WERI-Rb-1 (cell line): ENCODE data around the gene RPP30.
"Not testable (repeated sequence)": the region's sequence is repeated elsewhere in the genome, so short reads cannot be mapped to it uniquely, and the experiment has no call there.

Experiments used
- DNase-seq: peaks from one replicate; pipeline ENCODE4 v3.0.0-alpha.2; 2020
- H3K27ac ChIP-seq: fragments of 250-450 bp; sonication (Bioruptor Pico); 2 replicates; pipeline ENCODE4 v1.5.1; 2020; ENCODE audit warnings: mild to moderate bottlenecking, moderate library complexity
- H3K27me3 ChIP-seq: fragments of 250-450 bp; sonication (Bioruptor Pico); 2 replicates; pipeline ENCODE4 v1.5.1; 2021; ENCODE audit warnings: mild to moderate bottlenecking, low read depth, moderate library complexity; ENCODE audit not compliant: insufficient read depth, severe bottlenecking
- H3K36me3 ChIP-seq: fragments of 250-450 bp; sonication (Bioruptor Pico); 2 replicates; pipeline ENCODE4 v1.5.1; 2020; ENCODE audit warnings: mild to moderate bottlenecking, moderate library complexity
- H3K4me3 ChIP-seq: 2 replicates; pipeline ENCODE4 v1.5.1; 2011; ENCODE audit warnings: low read depth, mild to moderate bottlenecking, control low read depth, low read length
- H3K9me3 ChIP-seq: fragments of 250-450 bp; sonication (Bioruptor Pico); 2 replicates; pipeline ENCODE4 v1.5.1; 2021; ENCODE audit warnings: mild to moderate bottlenecking, moderate library complexity; ENCODE audit not compliant: severe bottlenecking
- CTCF ChIP-seq: IDR thresholded peaks from 2 replicates; pipeline ENCODE4 v1.5.1; 2011; ENCODE audit warnings: low read depth, mild to moderate bottlenecking, control low read depth, inconsistent platforms, low read length

Gene RPP30

GRCh38 chr10:90880059-90880719 lies 8.4 kb downstream of the RPP30 start:
- H3K9me3 ChIP-seq, H3K4me3 ChIP-seq, DNase-seq, H3K27me3 ChIP-seq, H3K27ac ChIP-seq: not testable (repeated sequence)
- H3K36me3 ChIP-seq = peaks cover 65% of the 10 kb centered on the region
- TF ChIP-seq CTCF = peak; percentile 15; the same call in 1 of the 2 replicates

GRCh38 chr10:90884431-90884830 lies 12.7 kb downstream of the RPP30 start:
- Histone ChIP-seq H3K27me3 (no peaks in the 10 kb centered on the region), H3K9me3 (no peaks in the 10 kb centered on the region), H3K27ac (no peak overlapping the region), H3K4me3 (no peak overlapping the region), H3K36me3 (peaks cover 74% of the 10 kb centered on the region)
- DNase-seq = no peak
- no peak for TF ChIP-seq CTCF

- Histone ChIP-seq H3K27me3 (no peaks in the 10 kb centered on the region), H3K9me3 (no peaks in the 10 kb centered on the region), H3K4me3 (no peak overlapping the region), H3K36me3 (peaks cover 75% of the 10 kb centered on the region), H3K27ac (no peak overlapping the region)
- DNase-seq = no peak
- TF ChIP-seq CTCF = no peak
Measured at GRCh38 chr10:90885176-90885575, 13.4 kb downstream of the RPP30 start.

GRCh38 chr10:90887555-90887954 lies 15.8 kb downstream of the RPP30 start:
- TF ChIP-seq CTCF = no peak

GRCh38 chr10:90888387-90888786 lies 16.6 kb downstream of the RPP30 start:
- TF ChIP-seq CTCF = no peak
- Histone ChIP-seq H3K36me3 (peaks cover 84% of the 10 kb centered on the region), H3K4me3 (no peak overlapping the region), H3K27me3 (no peaks in the 10 kb centered on the region), H3K9me3 (no peaks in the 10 kb centered on the region), H3K27ac (no peak overlapping the region)
- no peak for DNase-seq

More at GRCh38 chr10:90887555-90887954, 15.8 kb downstream of the RPP30 start:
- Histone ChIP-seq H3K4me3 (no peak overlapping the region), H3K9me3 (no peaks in the 10 kb centered on the region), H3K27ac (no peak overlapping the region), H3K27me3 (no peaks in the 10 kb centered on the region), H3K36me3 (peaks cover 79% of the 10 kb centered on the region)
- DNase-seq = no peak

GRCh38 chr10:90889636-90890035 lies 17.9 kb downstream of the RPP30 start:
- Histone ChIP-seq H3K27ac (no peak overlapping the region), H3K36me3 (peaks cover 86% of the 10 kb centered on the region), H3K9me3 (no peaks in the 10 kb centered on the region), H3K27me3 (no peaks in the 10 kb centered on the region), H3K4me3 (no peak overlapping the region)
- TF ChIP-seq CTCF = no peak
- no peak for DNase-seq
